MM.1S (cell line): ENCODE measurements around the gene ACKR1.

Source experiments
- EZH2 ChIP-seq: fragments of 300-600 bp; sonication (generic); optimal IDR thresholded peaks from 2 replicates; pipeline ENCODE3; 2017; ENCODE audit warnings: low read depth, mild to moderate bottlenecking, antibody characterized with exemption, low read length, mixed read lengths
- EZH2phosphoT487 ChIP-seq: fragments of 300-600 bp; sonication (generic); IDR thresholded peaks from 2 replicates; pipeline ENCODE4 v1.6.1; 2018; ENCODE audit warnings: antibody characterized with exemption, low read length
- TF ChIP-seq, protein P1 (sequence below): fragments of 300-600 bp; sonication (generic); IDR thresholded peaks from 2 replicates; pipeline ENCODE4 v1.5.1; 2016; ENCODE audit warnings: antibody characterized with exemption, low read length, mixed read lengths

DNA sequence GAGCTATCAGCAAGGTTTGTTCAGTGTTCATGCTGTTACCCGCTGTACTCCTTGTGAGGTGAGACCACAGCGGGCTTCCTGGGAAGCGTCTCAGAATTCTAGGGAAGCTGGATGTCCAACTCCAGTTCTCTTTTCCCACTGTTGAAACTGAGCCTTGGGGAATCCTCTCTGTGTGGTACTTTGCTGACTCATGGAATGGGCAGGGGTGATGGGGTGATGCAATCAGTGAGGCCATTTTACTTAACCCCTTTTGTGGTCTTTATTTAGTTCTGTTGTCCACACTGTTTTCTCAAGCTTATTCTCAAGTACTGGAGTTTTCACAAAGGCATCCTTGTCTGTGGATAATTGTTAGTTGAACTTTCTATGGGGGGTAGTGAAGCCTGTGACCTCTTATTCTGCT is 42.6 kb downstream of the ACKR1 start:
- TF ChIP-seq, protein P1, sequence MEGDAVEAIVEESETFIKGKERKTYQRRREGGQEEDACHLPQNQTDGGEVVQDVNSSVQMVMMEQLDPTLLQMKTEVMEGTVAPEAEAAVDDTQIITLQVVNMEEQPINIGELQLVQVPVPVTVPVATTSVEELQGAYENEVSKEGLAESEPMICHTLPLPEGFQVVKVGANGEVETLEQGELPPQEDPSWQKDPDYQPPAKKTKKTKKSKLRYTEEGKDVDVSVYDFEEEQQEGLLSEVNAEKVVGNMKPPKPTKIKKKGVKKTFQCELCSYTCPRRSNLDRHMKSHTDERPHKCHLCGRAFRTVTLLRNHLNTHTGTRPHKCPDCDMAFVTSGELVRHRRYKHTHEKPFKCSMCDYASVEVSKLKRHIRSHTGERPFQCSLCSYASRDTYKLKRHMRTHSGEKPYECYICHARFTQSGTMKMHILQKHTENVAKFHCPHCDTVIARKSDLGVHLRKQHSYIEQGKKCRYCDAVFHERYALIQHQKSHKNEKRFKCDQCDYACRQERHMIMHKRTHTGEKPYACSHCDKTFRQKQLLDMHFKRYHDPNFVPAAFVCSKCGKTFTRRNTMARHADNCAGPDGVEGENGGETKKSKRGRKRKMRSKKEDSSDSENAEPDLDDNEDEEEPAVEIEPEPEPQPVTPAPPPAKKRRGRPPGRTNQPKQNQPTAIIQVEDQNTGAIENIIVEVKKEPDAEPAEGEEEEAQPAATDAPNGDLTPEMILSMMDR: no peak
- TF ChIP-seq EZH2phosphoT487: no peak
- no peak for TF ChIP-seq EZH2
